GM19240 (cell line): Measurements from ENCODE around the gene FARSA.
"Not testable (repeated sequence)": the region's sequence is repeated elsewhere in the genome, so short reads cannot be mapped to it uniquely, and the experiment has no call there.

Experiments
- DNase-seq: peaks from one replicate; pipeline ENCODE4 v3.0.0; 2011; ENCODE audit warnings: low spot score; ENCODE audit not compliant: insufficient read length

FARSA gene

GRCh38 chr19:12954612-12954962, 21.1 kb upstream of the FARSA start:
- no peak for DNase-seq

GRCh38 chr19:12953799-12954611, 20.5 kb upstream of the FARSA start:
- DNase-seq, result no peak

GRCh38 chr19:12953138-12953798, 19.8 kb upstream of the FARSA start:
- DNase-seq, result no peak

GRCh38 chr19:12952488-12953137, 19.1 kb upstream of the FARSA start:
- DNase-seq, result no peak

- DNase-seq, result not testable (repeated sequence)
Observed at GRCh38 chr19:12952050-12952449, 18.5 kb upstream of the FARSA start.

GRCh38 chr19:12949363-12950283, 16.1 kb upstream of the FARSA start:
- DNase-seq, result no peak

- DNase-seq, result no peak
Observed at GRCh38 chr19:12948612-12949362, 15.3 kb upstream of the FARSA start.

- no peak for DNase-seq
Observed at GRCh38 chr19:12947702-12948611, 14.4 kb upstream of the FARSA start.

- DNase-seq, result no peak
Observed at GRCh38 chr19:12946731-12947496, 13.4 kb upstream of the FARSA start.

GRCh38 chr19:12946092-12946721, 12.7 kb upstream of the FARSA start:
- DNase-seq, result no peak

GRCh38 chr19:12945479-12946091, 12.1 kb upstream of the FARSA start, which contains the start of gene RAD23A:
RAD23A (plus strand) TSS chr19:12945862; CDS start chr19:12945949, 87 bp downstream.
- DNase-seq, result peak; percentile 74

- DNase-seq, result no peak
Observed at GRCh38 chr19:12944104-12944674, 10.7 kb upstream of the FARSA start.

- DNase-seq, result no peak
Observed at GRCh38 chr19:12943437-12944044, 10.0 kb upstream of the FARSA start.

GRCh38 chr19:12940897-12941296, 7.4 kb upstream of the FARSA start:
- DNase-seq, result no peak

GRCh38 chr19:12939975-12940423, 6.5 kb upstream of the FARSA start:
- no peak for DNase-seq

GRCh38 chr19:12938779-12939601, 5.5 kb upstream of the FARSA start:
- no peak for DNase-seq
